Ovary (tissue), 10 donors: Measurements from ENCODE around the gene PXDC1. TPM values are rescaled to one million over a fixed set of nuclear protein-coding genes. Genes with fewer than 3 reads are reported as not detected.

ENCODE experiments used
- DNase-seq, 5 donors: peaks; one replicate each; pipeline ENCODE4 v3.0.0-alpha.2; 2019 to 2020
- H3K27ac ChIP-seq, 2 donors: fragments of 200-600 bp; one replicate each; pipeline versions ENCODE4 v1.5.1 to v1.8.0; 2019 to 2022
- H3K27me3 ChIP-seq: fragments of 200-600 bp; one replicate; pipeline ENCODE4 v1.8.0; 2022
- H3K36me3 ChIP-seq: fragments of 200-600 bp; sonication (generic); one replicate; pipeline ENCODE4 v1.5.1; 2019
- H3K4me1 ChIP-seq: one replicate; pipeline ENCODE4 v1.8.1; 2013; ENCODE audit warnings: mild to moderate bottlenecking, moderate library complexity; ENCODE audit not compliant: insufficient read depth
- H3K4me3 ChIP-seq: fragments of 200-600 bp; sonication (generic); one replicate; pipeline ENCODE4 v1.5.1; 2017
- H3K9me3 ChIP-seq, 2 donors: fragments of 200-600 bp in 1 of 2; sonication (generic) in 1 of 2; one replicate each; pipeline versions ENCODE4 v1.5.1 to v1.8.1; 2013 to 2019; ENCODE audit warnings: mild to moderate bottlenecking in 1 of 2, moderate library complexity in 1 of 2
- CTCF ChIP-seq, 3 donors: fragments of 450-650 bp in 2 of 3; fragments of 200-600 bp in 1 of 3; IDR thresholded peaks; one replicate each; pipeline versions ENCODE4 v1.5.1 to v1.8.0; 2016 to 2022; ENCODE audit warnings: antibody characterized with exemption in 3 of 3, mild to moderate bottlenecking in 1 of 3
- EP300 ChIP-seq: sonication (generic); formaldehyde crosslinking; IDR thresholded peaks from one replicate; pipeline ENCODE4 v1.6.1; 2017; ENCODE audit warnings: antibody characterized with exemption
- POLR2A ChIP-seq: fragments of 450-650 bp; IDR thresholded peaks from one replicate; pipeline ENCODE4 v1.6.1; 2017; ENCODE audit warnings: antibody characterized with exemption, mild to moderate bottlenecking, moderate library complexity
- WGBS, 3 donors: extraction: QIAGEN DNeasy Blood & Tissue Kit in 1 of 3; methylation state at CpG; one replicate each; pipeline versions ENCODE4 v1.1.5 to v1.1.7; 2013 to 2017; 5-methylcytosine and 5-hydroxymethylcytosine counted together
- intact Hi-C, 4 donors: fragments of 100-400 bp; cut with DNase I; formaldehyde crosslinking; loops; one replicate each; pipeline versions ENCODE4 v1.11.0 to v1.15.1; 2022 to 2023
- long read RNA-seq, 3 donors: library from polyadenylated mRNA in 2 of 3; unstranded in 2 of 3; transcript quantifications; one replicate each; pipeline ENCODE4 v2.0.0 and lab custom pipeline, GENCODE V29; 2021 to 2026
- polyA plus RNA-seq, 2 donors: library from polyadenylated mRNA; stranded (reverse); fragments of 200-250 nt in 1 of 2; fragments of 350-450 nt in 1 of 2; fragmentation: Illumina TruSeq in 1 of 2; extraction: RNeasy Lipid Tissue Mini Kit (QIAGEN cat#74804) in 1 of 2; gene quantifications; one replicate each; pipeline ENCODE4 v1.2.3, GENCODE V29; 2013 to 2014
- total RNA-seq, 7 donors: library from RNA; depleted of rRNA in 2 of 7; stranded (reverse); fragments of >200 nt in 2 of 7; fragmentation: NEBNext Ultra II Directional in 3 of 7; extraction: Animal tissue kit (Norgen Biotek cat#: 25700) in 3 of 7; gene quantifications; one replicate each; pipeline versions ENCODE4 v1.1.0 to v1.2.4, GENCODE V29; 2016 to 2023
- donor health status: DM: no; HTN: no; CAD: no; lungs with moderate emphysema.
- donor health status: DM: no; HTN: no; CAD: no.
- donor health status: Bipolar disorder and iron deficiency.
- donor health status: DM: yes; HTN: yes; CAD: no.
- donor health status: DM: no; HTN: no; CAD: no.
- donor health status: DM: yes; HTN: yes; CAD: no.

PXDC1 gene
- total RNA-seq (10 to 100 TPM; 16.1 to 49.4 (median 23.4) TPM), polyA plus RNA-seq (10 to 100 TPM; 23.1 to 35.1 TPM)
- long read RNA-seq, donor 1, transcript PXDC1-202 (5 exons, 2,190 nt) = major isoform, 12 of 19 reads
- long read RNA-seq, donor 1, partial matches to known transcripts = 6 of 19 reads
- long read RNA-seq, donor 1, other reads (novel, unspliced or antisense) = 1 of 19 reads
- long read RNA-seq, donor 2, partial matches to known transcripts = 0 of 4 reads
- long read RNA-seq, donor 2, other reads (novel, unspliced or antisense) = 0 of 4 reads
- long read RNA-seq, donor 3, transcript PXDC1-202 (5 exons, 2,190 nt) = major isoform, 54 of 62 reads
- long read RNA-seq, donor 3, partial matches to known transcripts = 1 of 62 reads
- long read RNA-seq, donor 3, other reads (novel, unspliced or antisense) = 7 of 62 reads

- H3K36me3 ChIP-seq = no peaks in the 10 kb centered on the region
- intact Hi-C loops = loop anchor here in 2 of 4 donors (5.0 kb wide), 1 partner anchor 76 kb away; no protein-coding TSS in a partner anchor
- WGBS, 3 donors = 0 to 1% (median 1%) methylated on average over 65 to 88 of the region's 88 CpGs
- H3K4me3 ChIP-seq = peak within 1 kb of the TSS; percentile 87
- peak in 3 of 5 donors; percentile 30 to 67 (median 63) for DNase-seq
- H3K4me1 ChIP-seq = peaks cover 3% of the 10 kb centered on the region
- peak within 1 kb of the TSS; percentile 88 to 89 for H3K27ac ChIP-seq
- TF ChIP-seq POLR2A = no peak
- TF ChIP-seq EP300 = no peak
- TF ChIP-seq CTCF (IDR thresholded peaks at IDR 0.05) = no peak
- no peaks in the 10 kb centered on the region for H3K9me3 ChIP-seq
- H3K27me3 ChIP-seq = no peaks in the 10 kb centered on the region
These were observed at the start of gene PXDC1 for GRCh38 chr6:3751077-3751729. Gene PXDC1 (minus strand): TSS chr6:3751713. CDS start chr6:3751531, 182 bp downstream.

GRCh38 chr6:3800850-3801591 lies 49.5 kb upstream of the PXDC1 start:
- TF ChIP-seq EP300 (no peak), CTCF (IDR thresholded peaks at IDR 0.05) (no peak), POLR2A (no peak)
- intact Hi-C loops = no loop called here
- Histone ChIP-seq H3K27me3 (no peaks in the 10 kb centered on the region), H3K36me3 (no peaks in the 10 kb centered on the region), H3K9me3 (no peaks in the 10 kb centered on the region), H3K27ac (no peak overlapping the region), H3K4me1 (peaks cover 2% of the 10 kb centered on the region), H3K4me3 (no peak overlapping the region)
- no peak for DNase-seq
- WGBS, 3 donors = 53 to 64% (median 57%) methylated on average over 11 of the region's 11 CpGs

- Histone ChIP-seq H3K27ac (no peak overlapping the region), H3K36me3 (no peaks in the 10 kb centered on the region), H3K4me1 (peaks cover 2% of the 10 kb centered on the region), H3K4me3 (no peak overlapping the region), H3K9me3 (no peaks in the 10 kb centered on the region), H3K27me3 (no peaks in the 10 kb centered on the region)
- intact Hi-C loops = no loop called here
- TF ChIP-seq EP300 (no peak), CTCF (IDR thresholded peaks at IDR 0.05) (no peak), POLR2A (no peak)
- no peak for DNase-seq
- 86 to 95% (median 91%) methylated on average over 6 of the region's 6 CpGs for WGBS, 3 donors
These were observed 48.2 kb upstream of the PXDC1 start for GRCh38 chr6:3799719-3800118.

- TF ChIP-seq CTCF (IDR thresholded peaks at IDR 0.05) (no peak), EP300 (no peak), POLR2A (no peak)
- H3K27me3 ChIP-seq = no peaks in the 10 kb centered on the region
- intact Hi-C loops = no loop called here
- no peak overlapping the region for H3K27ac ChIP-seq
- H3K36me3 ChIP-seq = no peaks in the 10 kb centered on the region
- WGBS, 3 donors = 79 to 87% (median 84%) methylated on average over 8 of the region's 8 CpGs
- no peaks in the 10 kb centered on the region for H3K9me3 ChIP-seq
- no peaks in the 10 kb centered on the region for H3K4me1 ChIP-seq
- no peak for DNase-seq
- H3K4me3 ChIP-seq = no peak overlapping the region
These were observed 46.8 kb upstream of the PXDC1 start for GRCh38 chr6:3798055-3798919.
